Breast epithelium (tissue), 3 donors: ENCODE results near the gene APEX2.

Experiments used
- CTCF ChIP-seq, 3 donors: fragments of 450-650 bp; IDR thresholded peaks; one replicate each; pipeline ENCODE4 v1.5.1; 2016 to 2017; ENCODE audit warnings: antibody characterized with exemption in 3 of 3, mild to moderate bottlenecking in 3 of 3, moderate library complexity in 3 of 3
- POLR2A ChIP-seq: fragments of 450-650 bp; IDR thresholded peaks from one replicate; pipeline ENCODE4 v1.6.1; 2016; ENCODE audit warnings: antibody characterized with exemption, mild to moderate bottlenecking, moderate library complexity
- POLR2AphosphoS5 ChIP-seq, 3 donors: sonication (generic); formaldehyde crosslinking; IDR thresholded peaks; one replicate each; pipeline ENCODE4 v1.6.1; 2017; ENCODE audit warnings: antibody characterized with exemption in 3 of 3

GRCh38 chrX:54961750-54962149 lies 38.4 kb upstream of the APEX2 start:
- TF ChIP-seq CTCF (IDR thresholded peaks at IDR 0.05): no peak
- TF ChIP-seq POLR2AphosphoS5 (IDR thresholded peaks at IDR 0.05): no peak
- no peak for TF ChIP-seq POLR2A
